Lower lobe of right lung (tissue), 2 donors: Measurements from ENCODE around the gene DOP1A. TPM values are rescaled to one million over a fixed set of nuclear protein-coding genes. Genes with fewer than 3 reads are reported as not detected.

Experiments used
- ATAC-seq, 2 donors: fragments of 200-7000 bp; cut with Tn5 transposase; one replicate each; pipeline ENCODE4 v1.9.1; 2020 to 2022; ENCODE audit warnings: mild to moderate bottlenecking in 2 of 2, moderate library complexity in 2 of 2
- DNase-seq: peaks from one replicate; pipeline ENCODE4 v3.0.0-alpha.2; 2020
- H3K27ac ChIP-seq: fragments of 200-600 bp; one replicate; pipeline ENCODE4 v1.8.0; 2022
- H3K27me3 ChIP-seq: fragments of 200-600 bp; one replicate; pipeline ENCODE4 v1.8.0; 2022; ENCODE audit warnings: low read depth
- H3K36me3 ChIP-seq: fragments of 200-600 bp; one replicate; pipeline ENCODE4 v1.8.0; 2022; ENCODE audit warnings: mild to moderate bottlenecking
- H3K4me1 ChIP-seq: fragments of 200-600 bp; one replicate; pipeline ENCODE4 v1.8.0; 2022
- H3K4me3 ChIP-seq: fragments of 200-600 bp; one replicate; pipeline ENCODE4 v1.8.0; 2022; ENCODE audit warnings: mild to moderate bottlenecking
- H3K9me3 ChIP-seq: fragments of 200-600 bp; one replicate; pipeline ENCODE4 v1.8.0; 2022
- CTCF ChIP-seq: fragments of 200-600 bp; IDR thresholded peaks from one replicate; pipeline ENCODE4 v1.8.0; 2022; ENCODE audit warnings: antibody characterized with exemption, mild to moderate bottlenecking
- intact Hi-C: fragments of 100-400 bp; cut with DNase I; formaldehyde crosslinking; loops from one replicate; pipeline ENCODE4 v1.11.0; 2022
- total RNA-seq: library from RNA; stranded (reverse); fragmentation: NEBNext Ultra II Directional; extraction: Animal tissue kit (Norgen Biotek cat#: 25700); gene quantifications from one replicate; pipeline ENCODE4 v1.2.1, GENCODE V29; 2021
- donor health status: DM: no; HTN: yes; CAD: no; lungs with severe emphysema.

The DOP1A gene
- total RNA-seq, 1 donor from 2014 or later, result 26.3 TPM

DNA sequence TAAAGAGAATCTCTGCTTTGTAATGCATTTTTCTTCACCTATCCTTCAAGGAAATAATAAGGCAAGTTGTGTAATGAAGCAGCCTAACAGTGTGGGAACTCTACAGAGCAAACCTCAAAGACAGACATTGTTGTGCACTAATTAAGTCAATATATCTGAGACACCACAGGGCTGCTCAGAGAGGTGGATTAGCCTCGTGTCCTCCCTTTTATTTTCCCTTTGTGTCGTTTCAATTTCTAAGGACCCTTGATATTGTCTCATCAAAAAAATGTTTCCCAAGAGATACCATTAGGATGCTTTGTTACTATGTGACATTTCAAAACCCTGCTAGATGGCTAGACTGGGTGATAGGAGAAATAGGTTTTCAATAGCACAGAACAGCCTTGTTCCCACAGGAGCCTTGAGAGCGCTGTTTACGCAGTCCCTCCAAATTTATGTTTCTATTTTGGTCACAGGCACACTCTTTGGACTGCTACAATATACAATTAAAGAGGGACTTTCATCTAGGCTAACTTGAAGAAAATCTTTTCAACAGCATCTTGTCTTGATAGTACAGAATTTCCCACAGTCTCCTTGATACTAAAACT lies 24.9 kb upstream of the DOP1A start:
- Histone ChIP-seq H3K27me3 (no peaks in the 10 kb centered on the region), H3K27ac (no peak overlapping the region), H3K36me3 (no peaks in the 10 kb centered on the region), H3K4me3 (no peak overlapping the region), H3K9me3 (no peaks in the 10 kb centered on the region), H3K4me1 (no peaks in the 10 kb centered on the region)
- TF ChIP-seq CTCF, result no peak
- intact Hi-C loops, result no loop called here
- DNase-seq (no peak), ATAC-seq (no peak)

GRCh38 chr6:83044091-83044768 lies 23.2 kb upstream of the DOP1A start:
- Histone ChIP-seq H3K27me3 (no peaks in the 10 kb centered on the region), H3K4me3 (no peak overlapping the region), H3K4me1 (no peaks in the 10 kb centered on the region), H3K36me3 (no peaks in the 10 kb centered on the region), H3K27ac (no peak overlapping the region), H3K9me3 (no peaks in the 10 kb centered on the region)
- DNase-seq (no peak), ATAC-seq (no peak)
- intact Hi-C loops, result no loop called here
- TF ChIP-seq CTCF, result no peak

DNA sequence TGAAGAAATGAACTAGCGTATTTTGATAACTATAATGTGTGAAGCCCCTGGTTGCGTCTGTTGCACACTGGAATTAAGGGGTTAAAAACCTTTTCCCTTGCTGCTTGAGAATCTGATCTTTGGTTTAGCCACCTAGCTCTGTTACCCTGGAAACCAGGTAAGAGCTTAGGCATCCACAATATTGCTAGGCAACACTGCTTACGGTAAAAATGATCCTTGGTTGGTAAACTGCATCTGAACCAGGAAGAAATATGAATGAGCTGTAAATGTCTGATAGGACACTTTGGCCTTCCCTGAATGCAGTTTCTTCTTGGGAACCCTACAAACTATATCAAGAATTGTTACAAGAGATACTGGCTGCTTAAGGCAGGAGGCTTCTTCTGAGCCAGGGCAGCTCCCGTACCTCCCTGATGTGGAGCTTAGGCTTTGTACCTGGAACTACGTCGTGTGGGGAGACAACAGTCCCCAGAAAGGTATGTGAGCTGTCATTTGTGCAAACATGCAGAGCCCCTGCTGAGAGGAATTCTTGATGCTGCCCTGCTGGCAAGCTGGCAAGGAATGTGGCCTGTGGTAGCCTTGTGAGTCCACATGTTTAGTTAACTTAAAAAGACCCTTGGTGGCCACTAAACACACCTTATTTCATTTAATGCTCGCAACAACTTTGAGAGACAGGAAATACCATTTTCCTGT lies 20.3 kb upstream of the DOP1A start:
- no peak overlapping the region for H3K4me3 ChIP-seq
- TF ChIP-seq CTCF, result no peak
- no peaks in the 10 kb centered on the region for H3K27me3 ChIP-seq
- no peak overlapping the region for H3K27ac ChIP-seq
- H3K4me1 ChIP-seq, result no peaks in the 10 kb centered on the region
- intact Hi-C loops, result no loop called here
- H3K9me3 ChIP-seq, result no peaks in the 10 kb centered on the region
- DNase-seq (no peak), ATAC-seq (no peak)
- no peaks in the 10 kb centered on the region for H3K36me3 ChIP-seq

GRCh38 chr6:83051377-83052172 lies 15.9 kb upstream of the DOP1A start:
- Histone ChIP-seq H3K4me1 (no peaks in the 10 kb centered on the region), H3K27ac (no peak overlapping the region), H3K27me3 (no peaks in the 10 kb centered on the region), H3K36me3 (no peaks in the 10 kb centered on the region), H3K9me3 (no peaks in the 10 kb centered on the region), H3K4me3 (no peak overlapping the region)
- DNase-seq (no peak), ATAC-seq (no peak)
- TF ChIP-seq CTCF, result no peak
- intact Hi-C loops, result loop anchor here (10.0 kb wide), 1 partner anchor 787 kb away; no protein-coding TSS in a partner anchor

GRCh38 chr6:83053678-83054077 lies 13.8 kb upstream of the DOP1A start:
- intact Hi-C loops, result loop anchor here (10.0 kb wide), 1 partner anchor 789 kb away; no protein-coding TSS in a partner anchor

More at GRCh38 chr6:83053678-83054077, 13.8 kb upstream of the DOP1A start:
- no peak overlapping the region for H3K27ac ChIP-seq
- TF ChIP-seq CTCF, result no peak
- ATAC-seq, result no peak
- no peaks in the 10 kb centered on the region for H3K4me1 ChIP-seq
- H3K27me3 ChIP-seq, result no peaks in the 10 kb centered on the region
- no peak for DNase-seq
- no peaks in the 10 kb centered on the region for H3K9me3 ChIP-seq
- peaks cover 5% of the 10 kb centered on the region for H3K36me3 ChIP-seq
- no peak overlapping the region for H3K4me3 ChIP-seq
